GM21528 (cell line): Measurements from ENCODE around the gene IGSF8.
A peak's percentile ranks its signal among the peaks of the same experiment; 100 is the strongest.

Source experiments
- ATAC-seq: cut with Tn5 transposase; IDR thresholded peaks from one replicate; pipeline ENCODE4 v1.9.1; 2021; ENCODE audit warnings: mild to moderate bottlenecking, moderate library complexity; ENCODE audit not compliant: unreplicated experiment, low FRiP score

IGSF8 gene

GRCh38 chr1:160097911-160098851 lies at the start of gene IGSF8:
Gene IGSF8 (minus strand): TSS chr1:160098619. CDS start chr1:160098472, 147 bp downstream.
- ATAC-seq = peak; percentile 43

GRCh38 chr1:160148121-160148520 lies 49.7 kb upstream of the IGSF8 start:
- no peak for ATAC-seq

- ATAC-seq = no peak
Observed at GRCh38 chr1:160146107-160146506, 47.7 kb upstream of the IGSF8 start.

- no peak for ATAC-seq
Observed at GRCh38 chr1:160144921-160145320, 46.5 kb upstream of the IGSF8 start.

- no peak for ATAC-seq
Observed at GRCh38 chr1:160143695-160144094, 45.3 kb upstream of the IGSF8 start.

- ATAC-seq = no peak
Observed at GRCh38 chr1:160139840-160140239, 41.4 kb upstream of the IGSF8 start.

GRCh38 chr1:160137216-160137862 lies 38.9 kb upstream of the IGSF8 start:
- no peak for ATAC-seq

- ATAC-seq = no peak
Observed at GRCh38 chr1:160136926-160137200, 38.4 kb upstream of the IGSF8 start.

- no peak for ATAC-seq
Observed at GRCh38 chr1:160136121-160136925, 37.9 kb upstream of the IGSF8 start.

GRCh38 chr1:160134791-160135572 lies 36.6 kb upstream of the IGSF8 start:
- no peak for ATAC-seq

GRCh38 chr1:160133990-160134770 lies 35.8 kb upstream of the IGSF8 start:
- no peak for ATAC-seq

GRCh38 chr1:160131803-160132565 lies 33.6 kb upstream of the IGSF8 start:
- no peak for ATAC-seq

- ATAC-seq = no peak
Observed at GRCh38 chr1:160130939-160131338, 32.5 kb upstream of the IGSF8 start.

GRCh38 chr1:160130486-160130885 lies 32.1 kb upstream of the IGSF8 start:
- no peak for ATAC-seq

- ATAC-seq = no peak
Observed at GRCh38 chr1:160129966-160130365, 31.5 kb upstream of the IGSF8 start.

- no peak for ATAC-seq
Observed at GRCh38 chr1:160129558-160129957, 31.1 kb upstream of the IGSF8 start.

- no peak for ATAC-seq
Observed at GRCh38 chr1:160129046-160129445, 30.6 kb upstream of the IGSF8 start.

- no peak for ATAC-seq
Observed at GRCh38 chr1:160128636-160129035, 30.2 kb upstream of the IGSF8 start.
